GM23338 (cell line): ENCODE measurements around the gene CELF4. TPM values are rescaled to one million over a fixed set of nuclear protein-coding genes. Genes with fewer than 3 reads are reported as not detected.

Source experiments
- ATAC-seq: fragments of 200-7000 bp; cut with Tn5 transposase; 3 replicates; pipeline ENCODE4 v1.9.1; 2020
- DNase-seq: peaks from one replicate; pipeline ENCODE4 v3.0.0-alpha.2; 2015; ENCODE audit warnings: low spot score
- H2AFZ ChIP-seq: fragments of 200-600 bp; sonication (generic); 2 replicates; pipeline ENCODE4 v1.8.0; 2016; ENCODE audit warnings: antibody characterized with exemption, mild to moderate bottlenecking, moderate library complexity
- H3F3A ChIP-seq: fragments of 200-600 bp; sonication (generic); replicated peaks from 2 replicates; pipeline ENCODE4 v1.8.0; 2017; ENCODE audit warnings: antibody characterized with exemption, mixed run types, low read depth
- H3K27ac ChIP-seq: fragments of 200-600 bp; sonication (generic); 2 replicates; pipeline ENCODE4 v1.6.1; 2016; ENCODE audit warnings: low read depth
- H3K27me3 ChIP-seq: fragments of 200-600 bp; sonication (generic); 2 replicates; pipeline ENCODE4 v1.8.0; 2016; ENCODE audit warnings: mild to moderate bottlenecking, mixed run types, moderate library complexity; ENCODE audit not compliant: insufficient read depth
- H3K36me3 ChIP-seq: fragments of 200-600 bp; sonication (generic); 2 replicates; pipeline ENCODE4 v1.8.0; 2016; ENCODE audit warnings: mild to moderate bottlenecking; ENCODE audit not compliant: insufficient read depth
- H3K4me1 ChIP-seq: fragments of 200-600 bp; sonication (generic); 2 replicates; pipeline ENCODE4 v1.8.0; 2016; ENCODE audit warnings: mild to moderate bottlenecking, moderate library complexity; ENCODE audit not compliant: insufficient read depth
- H3K4me2 ChIP-seq: fragments of 200-600 bp; sonication (generic); 2 replicates; pipeline ENCODE4 v1.7.1; 2017; ENCODE audit warnings: mixed run types
- H3K4me3 ChIP-seq: fragments of 200-600 bp; sonication (generic); 2 replicates; pipeline ENCODE4 v1.6.1; 2016; ENCODE audit warnings: mixed run types
- H3K79me2 ChIP-seq: fragments of 200-600 bp; sonication (generic); replicated peaks from 2 replicates; pipeline ENCODE4 v1.8.0; 2017; ENCODE audit warnings: mild to moderate bottlenecking; ENCODE audit not compliant: insufficient read depth
- H3K9me2 ChIP-seq: fragments of 200-600 bp; sonication (generic); 2 replicates; pipeline ENCODE4 v1.8.0; 2017; ENCODE audit not compliant: insufficient read depth
- H4K20me1 ChIP-seq: fragments of 200-600 bp; sonication (generic); replicated peaks from 2 replicates; pipeline ENCODE4 v1.8.0; 2017; ENCODE audit warnings: mild to moderate bottlenecking; ENCODE audit not compliant: insufficient read depth
- H3K27ac Mint-ChIP-seq: 2 replicates; pipeline ENCODE4 v1.8.0; 2020; ENCODE audit warnings: inconsistent platforms, mild to moderate bottlenecking, moderate library complexity, mixed read lengths
- H3K27me3 Mint-ChIP-seq: 3 replicates; pipeline ENCODE4 v1.8.0; 2022; ENCODE audit warnings: low read depth, mild to moderate bottlenecking, moderate library complexity, mixed read lengths, inconsistent platforms; ENCODE audit not compliant: insufficient read depth, poor library complexity
- H3K36me3 Mint-ChIP-seq: 3 replicates; pipeline ENCODE4 v1.8.0; 2021; ENCODE audit warnings: low read depth, mild to moderate bottlenecking, inconsistent platforms, moderate library complexity, mixed read lengths
- H3K4me1 Mint-ChIP-seq: 3 replicates; pipeline ENCODE4 v1.8.0; 2020; ENCODE audit warnings: mild to moderate bottlenecking, inconsistent platforms, mixed read lengths
- H3K4me3 Mint-ChIP-seq: 3 replicates; pipeline ENCODE4 v1.8.0; 2021; ENCODE audit warnings: moderate library complexity, mild to moderate bottlenecking, inconsistent platforms, mixed read lengths
- H3K9me3 Mint-ChIP-seq: 3 replicates; pipeline ENCODE4 v1.8.0; 2020; ENCODE audit warnings: moderate library complexity, mild to moderate bottlenecking, inconsistent platforms, mixed read lengths
- CREB1 ChIP-seq: fragments of 250-450 bp; sonication (Bioruptor Pico); IDR thresholded peaks from 2 replicates; pipeline ENCODE4 v1.5.0; 2020; ENCODE audit warnings: low read depth, mild to moderate bottlenecking, moderate library complexity
- CTCF ChIP-seq, 2 experiments: fragments of 200-600 bp in 1 of 2; sonication (generic) in 1 of 2; conservative IDR thresholded peaks; 2 replicates each; pipeline versions ENCODE4 v1.5.1 to v1.6.1; 2016 to 2017; ENCODE audit warnings: antibody characterized with exemption in 2 of 2, low read depth in 2 of 2, mild to moderate bottlenecking in 2 of 2, moderate library complexity in 1 of 2
- ETS1 ChIP-seq: IDR thresholded peaks from 2 replicates; pipeline ENCODE4 v1.6.1; 2016; ENCODE audit warnings: antibody characterized with exemption
- EZH2 ChIP-seq: fragments of 200-600 bp; sonication (generic); IDR thresholded peaks from one replicate; pipeline ENCODE4 v1.8.0; 2017; ENCODE audit warnings: antibody characterized with exemption, mild to moderate bottlenecking, low read depth; ENCODE audit not compliant: unreplicated experiment
- EZH2phosphoT487 ChIP-seq: fragments of 200-600 bp; sonication (generic); IDR thresholded peaks from one replicate; pipeline ENCODE4 v1.8.1; 2018; ENCODE audit warnings: antibody characterized with exemption; ENCODE audit not compliant: unreplicated experiment
- JUNB ChIP-seq: IDR thresholded peaks from one replicate; pipeline ENCODE4 v1.6.1; 2016; ENCODE audit warnings: antibody characterized with exemption; ENCODE audit not compliant: unreplicated experiment
- NANOG ChIP-seq: IDR thresholded peaks from 2 replicates; pipeline ENCODE4 v1.6.1; 2016; ENCODE audit warnings: antibody characterized with exemption, borderline replicate concordance
- POLR2AphosphoS5 ChIP-seq: IDR thresholded peaks from 2 replicates; pipeline ENCODE4 v1.6.1; 2016; ENCODE audit warnings: antibody characterized with exemption, low read depth
- REST ChIP-seq: IDR thresholded peaks from one replicate; pipeline ENCODE4 v1.6.1; 2018; ENCODE audit warnings: antibody characterized with exemption; ENCODE audit not compliant: unreplicated experiment
- ZNF114 ChIP-seq: fragments of 250-450 bp; sonication (Bioruptor Pico); IDR thresholded peaks from 2 replicates; pipeline ENCODE4 v1.5.0; 2020; ENCODE audit warnings: mild to moderate bottlenecking, moderate library complexity
- ZNF331 ChIP-seq: fragments of 250-450 bp; sonication (Bioruptor Pico); IDR thresholded peaks from 2 replicates; pipeline ENCODE4 v1.5.0; 2020; ENCODE audit warnings: low read depth, mild to moderate bottlenecking, moderate library complexity
- polyA plus RNA-seq: library from polyadenylated mRNA; unstranded; fragments of >200 nt; fragmentation: Nextera tagmentation; extraction: Ambion mirVana; gene quantifications from 2 replicates; pipeline ENCODE4 v1.2.1, GENCODE V29; 2016
- total RNA-seq: library from RNA; depleted of rRNA; stranded (reverse); fragments of >200 nt; shearing (Covaris generic); gene quantifications from 2 replicates; pipeline ENCODE4 v1.2.3, GENCODE V29; 2014

Gene CELF4
- total and polyA plus RNA-seq, 2 experiments from 2014 or later = 2.6 to 6.7 TPM

GRCh38 chr18:37441821-37442220, 123.8 kb downstream of the CELF4 start (continued):
- no peak for TF ChIP-seq CTCF (conservative IDR thresholded peaks at IDR 0.05; ENCODE audit: low read depth in 2 of 2)
- no peak for TF ChIP-seq JUNB
- no peak for TF ChIP-seq REST

GRCh38 chr18:37440206-37440605, 125.4 kb downstream of the CELF4 start:
- Mint-ChIP-seq H3K36me3 (no peaks in the 10 kb centered on the region), H3K4me1 (peaks cover 19% of the 10 kb centered on the region), H3K4me3 (no peak overlapping the region), H3K9me3 (no peaks in the 10 kb centered on the region), H3K27ac (no peak overlapping the region), H3K27me3 (peaks cover 7% of the 10 kb centered on the region)
- H2AFZ ChIP-seq = no peak overlapping the region
- no peaks in the 10 kb centered on the region for H3K27me3 ChIP-seq
- H3K79me2 ChIP-seq = no peaks in the 10 kb centered on the region
- ATAC-seq (no peak), DNase-seq (no peak)
- H3K4me1 ChIP-seq = peaks cover 8% of the 10 kb centered on the region
- H3K4me2 ChIP-seq = no peak overlapping the region
- no peaks in the 10 kb centered on the region for H4K20me1 ChIP-seq
- H3K27ac ChIP-seq = no peak overlapping the region
- H3K4me3 ChIP-seq = no peak overlapping the region
- H3K36me3 ChIP-seq = no peaks in the 10 kb centered on the region
- no peaks in the 10 kb centered on the region for H3K9me2 ChIP-seq
- H3F3A ChIP-seq = no peaks in the 10 kb centered on the region
- TF ChIP-seq ZNF114 (CRISPR knock-in tag) (no peak), ZNF331 (CRISPR knock-in tag) (no peak), REST (no peak), CTCF (conservative IDR thresholded peaks at IDR 0.05; ENCODE audit: low read depth in 2 of 2) (no peak), POLR2AphosphoS5 (no peak), JUNB (no peak), ETS1 (no peak), CREB1 (CRISPR knock-in tag) (no peak), EZH2phosphoT487 (no peak), NANOG (no peak), EZH2 (no peak)
